GM21423 (cell line): ENCODE data around the gene RPP40.
"Not testable (repeated sequence)": the region's sequence is repeated elsewhere in the genome, so short reads cannot be mapped to it uniquely, and the experiment has no call there.

Experiments
- ATAC-seq: cut with Tn5 transposase; IDR thresholded peaks from one replicate; pipeline ENCODE4 v1.9.1; 2021; ENCODE audit warnings: mild to moderate bottlenecking, moderate library complexity; ENCODE audit not compliant: unreplicated experiment

RPP40 gene, protein sequence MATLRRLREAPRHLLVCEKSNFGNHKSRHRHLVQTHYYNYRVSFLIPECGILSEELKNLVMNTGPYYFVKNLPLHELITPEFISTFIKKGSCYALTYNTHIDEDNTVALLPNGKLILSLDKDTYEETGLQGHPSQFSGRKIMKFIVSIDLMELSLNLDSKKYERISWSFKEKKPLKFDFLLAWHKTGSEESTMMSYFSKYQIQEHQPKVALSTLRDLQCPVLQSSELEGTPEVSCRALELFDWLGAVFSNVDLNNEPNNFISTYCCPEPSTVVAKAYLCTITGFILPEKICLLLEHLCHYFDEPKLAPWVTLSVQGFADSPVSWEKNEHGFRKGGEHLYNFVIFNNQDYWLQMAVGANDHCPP

DNA sequence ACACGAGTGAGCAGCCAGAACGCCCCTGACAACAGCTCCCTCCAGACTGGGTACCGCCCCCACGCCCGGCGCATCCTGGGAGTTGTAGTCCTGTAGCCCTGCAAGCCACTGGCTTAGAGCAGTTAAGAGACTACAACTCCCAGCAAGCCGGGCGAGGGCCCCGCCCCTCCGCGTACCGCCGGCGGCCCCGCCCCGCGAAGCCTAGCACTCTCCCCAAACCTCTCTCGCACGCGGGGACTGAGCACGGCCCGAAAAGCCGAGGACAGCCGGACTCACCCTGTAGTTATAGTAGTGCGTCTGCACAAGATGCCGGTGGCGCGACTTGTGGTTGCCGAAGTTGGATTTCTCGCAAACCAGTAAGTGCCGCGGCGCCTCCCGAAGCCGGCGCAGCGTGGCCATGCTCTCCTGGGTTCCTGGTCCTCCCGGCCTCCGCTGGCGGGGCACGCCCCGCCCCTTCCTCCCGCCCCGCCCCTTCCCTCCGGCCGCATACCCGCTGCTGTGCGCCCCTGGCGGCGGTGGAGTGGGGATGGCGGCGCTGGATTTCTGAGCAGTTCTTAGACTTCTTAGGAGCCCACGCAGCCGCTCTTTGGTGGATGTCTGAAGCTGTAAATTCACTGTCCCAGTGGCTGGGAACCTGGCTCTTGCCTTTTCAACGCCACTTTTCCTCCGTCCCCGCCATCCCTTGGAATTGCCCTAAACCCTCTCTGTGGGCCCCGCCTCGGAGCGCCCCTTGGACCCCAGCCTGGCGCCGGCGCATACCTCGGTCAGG is at the start of gene RPP40:
Gene RPP40, minus strand, starts transcription at position 434 of the 769 bp plus-strand sequence. Its CDS starts 35 bp downstream, at position 399.
- peak; percentile 94 for ATAC-seq

DNA sequence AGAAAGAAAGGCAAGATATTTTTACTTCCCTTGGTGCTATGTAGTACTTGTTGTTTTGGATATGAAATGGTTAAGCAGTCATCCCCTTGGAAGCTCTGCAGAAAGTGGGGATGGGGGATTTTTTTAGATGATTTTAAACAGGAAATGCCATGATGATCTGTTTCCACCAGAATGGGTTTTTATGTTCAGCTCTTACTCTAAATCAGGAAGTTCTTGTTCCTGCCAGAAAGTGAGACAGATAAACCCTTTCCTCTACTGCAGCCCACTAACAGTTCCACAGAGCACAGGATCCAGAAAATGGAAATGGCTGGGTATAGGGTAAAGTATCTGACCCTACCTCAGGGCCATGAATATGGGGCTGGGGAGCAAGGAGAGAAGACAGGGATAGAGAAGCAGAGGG is 49.2 kb upstream of the RPP40 start:
- no peak for ATAC-seq

DNA sequence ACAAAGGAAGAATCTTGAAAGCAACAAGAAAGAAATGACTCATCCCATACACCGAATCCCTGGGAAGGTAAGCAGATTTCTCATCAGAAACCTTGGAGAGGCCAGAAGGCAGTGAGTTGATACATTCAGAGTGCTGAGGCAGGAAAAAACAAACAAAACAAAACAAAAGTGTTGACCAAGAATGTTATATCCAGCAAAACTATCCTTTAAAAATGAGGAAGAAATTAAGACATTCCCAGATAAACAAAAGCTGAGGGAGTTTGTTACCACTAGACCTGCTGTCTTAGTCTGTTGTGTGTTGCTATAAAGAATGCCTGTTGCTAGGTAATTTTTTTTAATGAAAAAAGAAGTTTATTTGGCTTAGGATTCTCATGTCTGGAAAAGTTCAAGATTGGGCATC is 47.6 kb upstream of the RPP40 start:
- no peak for ATAC-seq

DNA sequence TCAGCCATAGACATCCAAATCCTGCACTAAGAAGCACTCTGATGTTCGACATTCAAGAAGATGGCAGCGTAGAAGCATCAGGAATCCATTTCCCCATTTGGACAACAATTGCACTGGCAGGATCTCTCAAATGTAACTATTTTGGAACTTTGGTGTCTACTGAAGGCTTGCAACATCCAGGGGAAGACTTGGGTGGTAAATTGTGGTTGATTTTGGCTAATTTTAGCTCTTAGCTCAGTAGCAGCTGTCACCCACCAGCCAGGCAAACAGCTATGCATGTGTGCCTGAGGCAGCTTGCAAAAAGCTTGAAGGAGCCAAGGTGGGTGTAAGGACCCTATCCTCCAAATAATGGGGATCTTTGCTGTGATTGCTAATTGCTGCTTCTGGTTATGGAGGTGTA is 46.2 kb upstream of the RPP40 start:
- ATAC-seq = no peak

DNA sequence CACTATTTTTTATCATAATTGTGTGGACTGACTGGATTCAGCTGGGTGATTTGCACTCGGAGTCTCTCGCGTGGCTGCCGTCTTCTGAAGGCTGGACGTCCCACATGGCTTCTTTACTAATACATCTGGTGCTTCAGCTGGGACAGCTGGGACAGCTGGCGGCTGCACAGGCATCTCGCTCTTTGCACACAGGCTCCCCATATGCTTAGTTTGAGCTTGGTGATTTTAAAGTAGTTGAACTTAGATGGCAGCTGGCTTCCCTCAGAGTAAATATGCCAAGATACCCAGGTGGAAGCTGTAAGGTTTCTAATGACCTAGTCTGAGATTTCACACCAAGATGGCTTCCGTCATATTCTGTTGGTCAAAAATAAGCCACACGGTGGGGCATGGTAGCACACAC is 42.6 kb upstream of the RPP40 start:
- no peak for ATAC-seq

DNA sequence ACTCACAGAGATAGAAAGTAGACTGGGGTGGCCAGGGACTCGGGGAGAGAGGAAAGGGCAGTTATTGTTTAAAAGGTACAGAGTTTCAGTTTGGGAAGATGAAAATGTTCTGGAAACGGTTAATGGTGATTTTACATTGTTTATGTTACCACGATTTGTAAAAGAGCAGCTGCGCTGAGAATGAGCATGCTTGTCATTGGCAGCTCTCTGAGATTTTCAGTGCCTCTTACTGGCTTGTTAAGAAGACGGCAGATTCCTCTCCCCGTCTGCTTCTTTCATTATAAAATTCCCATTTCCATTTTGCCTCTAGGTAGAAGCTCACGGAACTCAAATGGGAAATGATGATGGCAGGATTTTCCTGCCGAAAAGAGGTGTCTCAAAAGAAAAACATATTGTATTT is 41.6 kb upstream of the RPP40 start:
- no peak for ATAC-seq

DNA sequence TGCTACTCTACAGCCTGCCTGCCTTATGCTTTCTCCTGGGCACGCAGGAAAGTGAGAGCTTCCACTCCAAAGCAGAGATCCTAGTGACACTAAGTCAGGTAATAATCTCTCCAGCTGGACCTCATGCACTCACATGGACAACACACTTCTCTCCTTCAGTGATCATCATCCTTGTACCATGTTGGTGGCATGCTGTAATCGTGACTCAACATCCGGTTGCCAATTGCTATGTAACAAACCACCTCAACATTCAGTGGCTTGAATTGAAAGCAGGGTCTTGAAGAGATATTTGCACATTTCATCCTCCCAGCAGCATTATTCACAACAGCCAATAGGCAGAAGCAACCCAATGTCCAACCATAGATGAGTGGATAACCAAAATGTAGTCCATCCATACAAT is 41.0 kb upstream of the RPP40 start:
- ATAC-seq = no peak

DNA sequence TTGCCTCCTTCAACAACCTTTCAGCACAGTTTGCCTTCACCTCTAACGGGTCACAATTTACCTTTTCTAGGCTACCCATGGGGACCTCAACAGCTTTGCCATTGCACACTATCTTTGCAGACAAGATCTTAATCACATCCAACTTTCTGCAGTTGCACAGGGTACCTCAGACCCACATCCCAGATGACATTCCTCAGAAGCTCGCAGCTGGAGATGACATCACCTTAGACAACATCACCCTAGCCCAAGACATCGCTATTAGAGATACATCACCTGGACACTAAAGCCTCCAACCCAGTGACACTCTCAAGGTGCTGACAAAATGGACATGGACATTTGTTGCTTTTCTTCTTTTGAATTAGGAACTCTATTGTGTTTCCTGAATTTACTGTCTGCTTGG is 38.6 kb upstream of the RPP40 start:
- ATAC-seq = no peak

DNA sequence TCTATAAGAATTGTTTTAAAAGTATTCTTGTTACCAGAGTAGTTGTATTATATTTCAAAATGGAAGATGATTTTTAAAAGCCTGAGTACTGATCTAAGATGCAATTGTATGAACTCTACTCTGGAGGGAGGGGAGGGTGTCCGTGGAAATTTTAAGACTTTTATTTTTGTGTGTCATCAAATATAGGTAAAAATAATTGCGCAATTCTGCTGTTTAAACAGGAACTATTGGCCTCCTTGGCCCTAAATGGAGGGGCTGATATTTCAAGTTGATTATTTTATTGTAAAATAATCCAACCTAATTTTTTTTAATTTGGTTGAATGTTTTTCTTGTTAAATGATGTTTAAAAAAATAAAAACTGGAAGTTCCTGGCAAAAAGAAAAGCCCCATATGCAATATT is 38.1 kb upstream of the RPP40 start:
- no peak for ATAC-seq

DNA sequence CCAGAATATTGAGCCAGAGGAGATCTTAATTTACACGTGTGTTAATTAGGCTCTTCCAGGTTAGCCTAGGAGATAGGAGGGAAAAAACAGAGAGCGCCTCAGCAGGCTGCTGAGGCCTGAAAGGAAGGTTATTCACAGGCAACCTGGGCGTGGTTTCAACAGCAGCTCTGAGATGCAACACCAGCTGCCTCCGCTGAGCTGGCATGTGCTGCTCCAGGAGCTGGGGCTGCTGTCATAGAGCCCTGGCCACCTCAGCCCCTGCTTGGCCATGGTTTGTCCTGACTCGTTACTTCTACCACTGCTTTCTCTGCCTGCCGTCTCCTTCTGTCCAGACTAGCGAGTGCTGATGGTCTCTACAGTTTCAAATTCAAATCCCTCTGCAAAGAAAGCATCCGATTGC is 32.4 kb upstream of the RPP40 start:
- ATAC-seq = no peak

DNA sequence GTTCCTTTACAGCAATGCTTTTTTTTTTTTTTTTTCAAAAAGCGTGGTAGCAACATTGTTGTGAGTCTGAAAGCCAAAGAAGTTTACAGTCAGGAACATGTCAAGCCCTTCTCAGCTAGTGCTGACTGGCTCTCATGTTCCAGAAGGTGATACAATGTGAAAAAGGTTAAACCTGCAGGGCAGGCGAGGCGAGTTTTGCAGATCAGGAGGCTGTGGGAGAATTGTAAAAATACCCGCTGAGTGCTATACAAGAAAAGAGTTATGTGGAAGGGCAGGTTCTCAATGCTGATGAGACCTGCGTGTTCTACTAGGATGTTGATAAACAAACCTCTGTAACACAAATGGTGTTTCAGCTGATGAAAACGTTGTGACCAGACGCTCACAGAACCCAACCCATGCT is 30.9 kb upstream of the RPP40 start:
- ATAC-seq = no peak

DNA sequence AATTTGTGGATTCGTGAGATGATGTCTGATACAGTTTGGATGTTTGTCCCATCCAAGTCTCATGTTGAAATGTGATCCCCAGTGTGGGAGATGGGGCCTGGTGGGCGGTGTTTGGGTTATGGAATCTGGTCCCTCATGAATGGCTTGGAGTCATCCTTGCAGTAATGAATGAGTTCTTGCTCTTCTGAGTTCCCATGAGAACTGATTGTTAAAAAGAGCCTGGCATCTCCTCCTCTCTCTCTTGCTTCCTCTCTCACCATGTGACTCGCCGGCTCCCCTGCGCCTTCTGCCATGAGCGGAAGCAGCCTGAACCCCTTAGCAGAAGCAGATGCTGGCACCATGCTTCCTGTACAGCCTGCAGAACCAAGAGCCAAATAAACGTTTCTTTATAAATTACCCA is 30.5 kb upstream of the RPP40 start:
- no peak for ATAC-seq

DNA sequence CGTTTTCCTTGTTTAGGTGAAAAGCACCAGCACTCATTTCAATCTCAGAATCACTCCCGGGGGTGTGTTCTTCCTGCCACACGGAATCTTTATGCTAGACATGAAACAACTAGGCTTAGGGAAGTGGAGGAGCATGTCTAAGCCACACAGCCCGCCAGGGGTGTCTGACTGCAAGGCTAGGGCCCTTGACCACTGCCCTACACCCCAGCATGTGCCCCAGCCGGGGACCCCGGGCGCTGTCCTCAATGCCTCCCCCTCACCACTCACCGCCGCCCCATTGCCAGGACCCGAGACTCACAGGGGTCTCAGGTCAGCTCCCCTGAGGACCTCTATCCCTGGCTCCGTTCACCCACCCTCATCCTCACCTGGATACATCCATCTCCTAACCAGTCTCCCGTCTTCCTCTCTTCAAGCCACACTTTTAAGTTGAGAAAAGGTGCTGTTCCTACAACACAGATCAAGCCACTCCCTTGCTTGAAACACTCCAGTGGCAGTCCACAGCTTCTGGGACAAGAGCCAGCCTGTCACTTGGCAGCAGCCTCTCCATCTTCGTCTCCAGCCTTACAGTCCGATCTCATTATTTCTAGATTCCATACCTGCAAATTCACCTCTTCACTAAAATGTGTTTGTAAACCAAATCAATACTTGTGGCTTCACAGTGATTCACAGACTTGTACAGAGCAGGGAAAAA is 29.5 kb upstream of the RPP40 start:
- ATAC-seq = not testable (repeated sequence)

DNA sequence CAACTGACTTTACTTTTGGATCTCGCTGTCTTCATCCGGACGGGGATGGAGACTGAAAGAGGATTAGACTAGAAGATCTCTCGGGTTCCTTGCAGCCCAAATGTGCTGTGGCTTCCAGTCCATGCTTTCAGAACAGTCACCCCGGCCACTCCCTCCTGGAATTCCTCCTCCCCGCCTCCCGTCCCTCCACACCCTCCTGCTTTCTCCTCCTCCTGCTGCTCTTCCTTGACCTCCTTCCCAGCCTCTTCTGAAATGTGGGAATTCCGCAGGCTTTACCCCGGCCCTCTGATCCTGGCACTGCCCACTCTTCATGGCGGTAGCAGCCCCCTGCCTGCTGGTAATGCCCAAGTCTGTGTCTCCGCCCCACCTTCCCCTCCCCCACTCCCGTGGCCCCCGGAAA is 28.9 kb upstream of the RPP40 start:
- not testable (repeated sequence) for ATAC-seq

DNA sequence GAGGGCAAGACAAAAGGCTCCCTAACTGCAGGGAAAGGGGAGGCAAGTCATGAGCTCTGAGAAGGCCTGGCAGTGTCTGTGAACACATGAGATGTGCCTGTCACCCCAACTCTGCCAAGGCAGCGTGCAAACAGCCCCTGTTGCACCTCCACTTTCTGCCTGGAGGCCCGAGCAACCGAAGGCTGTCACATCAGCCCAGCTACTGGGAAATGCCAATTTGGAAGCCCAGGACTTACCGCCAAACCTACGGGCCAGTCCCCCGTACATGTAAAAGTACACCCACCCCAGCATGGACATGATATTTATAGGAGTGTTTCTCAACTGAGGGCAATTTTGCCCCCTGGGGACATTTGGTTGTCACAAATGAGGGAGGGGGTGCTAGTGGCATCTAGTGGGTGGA is 27.3 kb upstream of the RPP40 start:
- ATAC-seq = no peak

DNA sequence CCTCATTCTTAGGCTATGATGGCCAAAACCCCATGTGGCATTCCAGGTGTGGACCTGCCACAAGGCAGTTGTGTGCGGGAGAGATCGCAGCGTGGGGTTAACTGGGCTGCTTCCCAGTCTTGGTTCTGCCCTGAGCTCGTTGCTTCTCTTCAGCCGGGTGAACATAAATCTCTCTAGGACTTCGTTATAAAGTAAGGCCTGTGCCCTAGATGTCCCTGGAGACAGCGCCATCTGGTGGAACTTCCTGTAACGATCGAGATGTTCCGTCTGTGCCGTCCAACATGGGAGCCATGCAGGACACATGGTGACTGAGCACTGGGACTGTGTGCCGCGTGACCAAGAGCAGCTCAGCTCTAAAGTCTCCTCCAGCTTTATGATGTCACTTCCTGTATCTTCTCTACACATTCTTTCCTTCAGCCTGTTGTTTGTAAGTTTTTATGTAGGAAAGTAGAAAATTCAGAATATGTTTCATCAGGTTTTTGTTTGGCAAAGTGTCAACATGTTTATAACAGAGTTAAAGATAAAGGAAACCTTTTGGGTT is 26.8 kb upstream of the RPP40 start:
- peak; percentile 93 for ATAC-seq

DNA sequence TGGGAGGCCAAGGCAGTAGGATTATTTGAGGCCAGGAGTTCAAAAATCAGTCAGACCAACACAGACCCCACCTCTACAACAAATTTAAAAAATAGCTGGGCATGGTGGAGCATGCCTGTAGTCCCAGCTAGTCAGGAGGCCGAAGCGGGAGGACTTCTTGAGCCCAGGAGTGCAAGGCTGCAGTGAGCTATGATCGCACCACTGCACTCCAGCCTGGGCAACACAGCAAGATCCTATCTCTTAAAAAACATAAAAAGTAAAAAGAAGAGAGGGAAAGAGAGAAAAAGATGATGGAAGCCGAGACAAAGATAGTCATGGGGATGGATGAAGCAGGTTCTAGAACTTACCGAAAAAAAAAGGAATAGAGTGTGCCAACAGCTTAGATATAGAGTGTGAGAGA is 25.8 kb upstream of the RPP40 start:
- no peak for ATAC-seq

DNA sequence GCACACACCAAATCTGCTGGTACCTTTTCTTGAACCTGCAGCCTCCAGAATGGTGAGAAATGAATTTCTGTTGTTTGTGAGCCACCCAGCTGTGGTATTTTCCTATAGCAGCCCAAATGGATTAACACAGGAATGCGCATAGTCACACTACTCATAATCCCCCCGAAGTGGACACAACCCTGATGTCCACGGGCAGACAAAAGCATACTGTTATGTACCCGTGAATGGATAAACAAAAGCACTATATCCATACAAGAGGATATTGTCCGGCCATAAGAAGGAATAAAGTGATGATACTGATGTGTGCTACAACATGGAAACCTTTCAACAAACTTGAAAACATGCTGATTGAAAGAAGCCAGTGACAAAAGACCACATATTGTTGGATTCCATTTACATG is 25.1 kb upstream of the RPP40 start:
- no peak for ATAC-seq

DNA sequence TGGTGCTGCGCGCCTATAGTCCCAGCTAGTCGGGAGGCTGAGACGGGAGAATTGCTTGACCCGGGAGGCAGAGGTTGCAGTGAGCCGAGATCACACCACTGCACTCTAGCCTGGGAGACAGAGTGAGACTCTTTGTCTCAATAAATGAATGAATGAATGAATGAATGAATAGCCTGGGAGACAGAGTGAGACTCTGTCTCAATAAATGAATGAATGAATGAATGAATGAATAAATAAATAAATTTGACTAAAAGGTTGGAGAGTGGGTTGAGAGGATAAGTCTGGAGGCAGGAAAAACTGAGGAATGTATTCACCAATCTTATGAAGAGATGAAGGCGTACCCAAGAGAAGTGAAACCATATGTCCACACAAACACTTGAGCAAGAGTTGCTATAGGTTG is 24.5 kb upstream of the RPP40 start:
- ATAC-seq = no peak

DNA sequence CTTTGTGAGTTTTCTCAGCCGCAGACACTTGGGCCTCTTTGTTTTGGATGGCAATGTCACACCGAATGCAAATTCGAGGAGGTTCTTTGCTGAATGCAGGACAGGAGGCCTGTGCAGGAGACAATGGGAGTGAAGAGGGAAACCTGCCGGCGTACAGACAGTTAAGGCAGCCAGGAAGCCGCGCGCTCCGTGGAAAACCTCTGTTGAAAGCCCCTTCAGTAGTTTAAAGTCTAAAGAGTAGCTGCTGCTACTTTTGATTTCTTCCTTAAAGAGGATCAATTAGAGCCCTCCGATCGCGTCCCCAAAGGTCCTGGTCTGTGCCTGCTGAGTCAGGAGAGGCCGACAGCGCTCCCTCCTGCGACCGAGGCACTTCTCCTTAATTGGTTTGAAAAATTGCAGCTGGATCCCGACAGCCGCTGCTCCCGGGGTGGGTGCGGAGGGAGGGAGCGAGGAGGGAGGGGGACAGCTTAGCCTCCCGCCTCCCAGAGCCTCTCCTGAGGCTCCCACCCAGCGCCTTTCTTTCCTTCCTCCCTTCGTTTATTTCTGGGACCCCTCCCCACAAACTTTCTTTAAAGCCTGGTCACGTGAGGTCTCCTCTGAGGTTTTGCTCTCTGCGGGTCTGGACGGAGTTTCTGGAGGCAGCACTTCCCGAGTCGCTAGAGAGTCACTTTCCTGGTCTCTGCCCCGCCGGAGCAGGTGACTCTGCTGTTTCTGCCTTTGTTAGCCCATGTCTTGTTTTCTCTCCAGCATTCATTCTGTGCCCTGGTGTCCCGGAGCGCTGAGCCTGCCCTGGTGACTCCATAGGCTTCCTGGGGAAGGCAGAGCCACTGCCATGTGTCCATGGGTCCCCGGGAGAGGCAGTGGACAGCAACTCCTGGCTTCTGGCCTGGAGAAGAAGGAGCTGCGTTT is 22.3 kb upstream of the RPP40 start:
- no peak for ATAC-seq

DNA sequence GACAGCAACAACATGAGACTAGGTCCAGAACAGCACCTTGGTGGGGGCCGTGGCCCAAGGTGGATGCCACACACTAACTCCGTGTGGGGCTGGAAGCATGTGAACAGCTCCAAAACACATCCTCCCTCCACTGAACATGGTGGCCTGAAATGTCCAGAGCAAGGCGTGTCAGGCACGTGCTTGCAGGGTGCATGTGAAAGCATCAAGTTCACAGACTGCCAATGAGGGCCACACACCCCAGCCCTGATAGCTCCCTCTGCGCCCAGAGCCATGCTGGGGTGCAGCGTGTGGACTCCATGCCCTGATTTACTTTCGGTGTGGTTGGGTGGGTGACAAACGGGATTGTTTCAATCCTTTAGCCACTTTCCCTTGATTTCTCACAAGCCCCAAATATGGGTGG is 20.1 kb upstream of the RPP40 start:
- no peak for ATAC-seq
